ENCODE results near the gene WDR72.

DNA sequence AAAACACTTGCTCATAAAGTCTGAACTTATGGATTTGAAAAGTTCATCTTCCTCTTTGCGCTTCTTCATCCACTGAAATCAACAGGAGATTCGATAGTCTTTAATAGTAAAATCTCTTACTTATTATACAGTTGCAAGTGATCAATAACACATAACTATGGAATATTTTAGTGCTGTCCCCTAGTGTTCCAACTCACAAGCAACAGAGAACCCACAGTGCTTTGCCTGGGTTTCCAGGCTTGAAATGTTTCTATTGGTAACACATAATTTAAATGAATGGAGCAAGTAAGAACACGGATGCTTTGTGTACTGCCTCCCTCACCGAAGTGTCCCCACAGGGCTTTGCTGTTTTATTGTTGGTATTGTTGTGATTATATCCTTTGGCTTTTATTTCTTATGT lies 93.5 kb downstream of the WDR72 start:
- TF ChIP-seq, protein P1, sequence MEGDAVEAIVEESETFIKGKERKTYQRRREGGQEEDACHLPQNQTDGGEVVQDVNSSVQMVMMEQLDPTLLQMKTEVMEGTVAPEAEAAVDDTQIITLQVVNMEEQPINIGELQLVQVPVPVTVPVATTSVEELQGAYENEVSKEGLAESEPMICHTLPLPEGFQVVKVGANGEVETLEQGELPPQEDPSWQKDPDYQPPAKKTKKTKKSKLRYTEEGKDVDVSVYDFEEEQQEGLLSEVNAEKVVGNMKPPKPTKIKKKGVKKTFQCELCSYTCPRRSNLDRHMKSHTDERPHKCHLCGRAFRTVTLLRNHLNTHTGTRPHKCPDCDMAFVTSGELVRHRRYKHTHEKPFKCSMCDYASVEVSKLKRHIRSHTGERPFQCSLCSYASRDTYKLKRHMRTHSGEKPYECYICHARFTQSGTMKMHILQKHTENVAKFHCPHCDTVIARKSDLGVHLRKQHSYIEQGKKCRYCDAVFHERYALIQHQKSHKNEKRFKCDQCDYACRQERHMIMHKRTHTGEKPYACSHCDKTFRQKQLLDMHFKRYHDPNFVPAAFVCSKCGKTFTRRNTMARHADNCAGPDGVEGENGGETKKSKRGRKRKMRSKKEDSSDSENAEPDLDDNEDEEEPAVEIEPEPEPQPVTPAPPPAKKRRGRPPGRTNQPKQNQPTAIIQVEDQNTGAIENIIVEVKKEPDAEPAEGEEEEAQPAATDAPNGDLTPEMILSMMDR (IDR thresholded peaks at IDR 0.05), result no peak
- TF ChIP-seq POLR2A (IDR thresholded peaks at IDR 0.05), result no peak

All from heart left ventricle (tissue), 13 donors.